ENCODE measurements around the gene IGIP. TPM values are rescaled to one million over a fixed set of nuclear protein-coding genes. Genes with fewer than 3 reads are reported as not detected.

Gene IGIP
- total and polyA plus RNA-seq, 2 donors (not counting 1 experiment from before 2014, with no cell fraction given) = 1.3 to 9.9 TPM

GRCh38 chr5:140140435-140140834, 14.7 kb downstream of the IGIP start:
- Mint-ChIP-seq H3K27ac (no peak overlapping the region), H3K4me3 (no peak overlapping the region), H3K27me3 (peaks cover 10% of the 10 kb centered on the region), H3K4me1 (peaks cover 18% of the 10 kb centered on the region), H3K9me3 (ENCODE audit: insufficient read depth) (no peaks in the 10 kb centered on the region)
- H3K27ac ChIP-seq (ENCODE audit: low read length in 2 of 2) = no peak overlapping the region
- no peak overlapping the region for H3K9ac ChIP-seq (ENCODE audit: low read length)
- intact Hi-C loops (cut with micrococcal nuclease) = no loop called here
- H3K4me3 ChIP-seq (ENCODE audit: control extremely low read depth in 1 of 5, extremely low read depth in 1 of 5, insufficient read depth in 1 of 5, low read depth in 2 of 5, low read length in 4 of 5) = no peak overlapping the region
- ChIA-PET CTCF (interaction anchor here (0.5 to 23.0 kb wide), 3 partner anchors 67 to 273 kb away, joined by 4 to 513 read pairs (median 9); no protein-coding TSS in a partner anchor), POLR2A (no interaction called here)
- no peaks in the 10 kb centered on the region for H3K9me3 ChIP-seq (ENCODE audit: control extremely low read depth in 1 of 3, control insufficient read depth in 2 of 3, insufficient read depth in 1 of 3, low read length in 2 of 3)
- H3K27me3 ChIP-seq (replicated peaks in 1 of 4; ENCODE audit: control extremely low read depth in 1 of 4, control insufficient read depth in 3 of 4, insufficient read depth in 4 of 4, low read length in 3 of 4) = peaks cover 0 to 8% (median 7%) of the 10 kb centered on the region in 4 experiments
- H2AFZ ChIP-seq (ENCODE audit: insufficient read depth, low read depth, low read length, poor library complexity, severe bottlenecking) = no peak overlapping the region
- H3K4me1 ChIP-seq (ENCODE audit: control insufficient read depth in 2 of 2, insufficient read depth in 2 of 2, low read length in 2 of 2) = peaks cover 6 to 21% of the 10 kb centered on the region in 2 donors
- TF ChIP-seq EZH2 (IDR thresholded peaks at IDR 0.05; ENCODE audit: borderline replicate concordance, insufficient read depth, low read depth, low read length, poor library complexity, severe bottlenecking) (no peak), CTCF (IDR thresholded peaks at IDR 0.05) (no peak)
- H3K36me3 ChIP-seq (replicated peaks in 1 of 2; ENCODE audit: control extremely low read depth in 1 of 2, control insufficient read depth in 1 of 2, extremely low read depth in 1 of 2, insufficient read depth in 2 of 2, low read length in 1 of 2) = no peaks in the 10 kb centered on the region
- peaks cover 59% of the 10 kb centered on the region for H4K20me1 ChIP-seq (ENCODE audit: control insufficient read depth, insufficient read depth, low read length, poor library complexity, severe bottlenecking)
- DNase-seq (no peak), ATAC-seq (ENCODE audit: low read depth) (no peak)
- H3K4me2 ChIP-seq (replicated peaks; ENCODE audit: low read depth, low read length, poor library complexity, severe bottlenecking) = no peak overlapping the region
- WGBS (ENCODE audit: insufficient coverage) = 100% methylated on average over 2 of the region's 3 CpGs
- peaks cover 34% of the 10 kb centered on the region for H3K79me2 ChIP-seq (ENCODE audit: control insufficient read depth, insufficient read depth, low read length)

DNA sequence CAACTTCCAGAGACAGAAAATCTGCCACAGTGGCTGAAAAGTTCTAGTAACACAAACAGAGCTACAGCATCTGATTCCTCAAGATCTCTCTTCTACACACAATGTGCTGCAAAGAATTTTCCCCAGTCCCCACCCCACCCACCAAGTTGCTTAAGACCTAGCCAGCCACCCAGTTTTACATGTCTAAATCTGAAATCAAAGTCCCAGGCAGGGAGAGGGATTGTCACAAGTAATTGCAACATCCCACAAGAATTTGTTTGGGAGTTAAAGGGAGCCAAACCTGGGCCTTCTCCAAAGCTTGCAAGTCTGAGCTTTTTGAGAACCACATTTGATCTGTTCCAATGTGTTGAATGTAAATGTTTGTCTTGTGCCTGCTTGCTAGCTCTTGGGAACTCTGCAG, 15.5 kb downstream of the IGIP start:
- H4K20me1 ChIP-seq (ENCODE audit: control insufficient read depth, insufficient read depth, low read length, poor library complexity, severe bottlenecking) = peaks cover 66% of the 10 kb centered on the region
- intact Hi-C loops (cut with micrococcal nuclease) = no loop called here
- TF ChIP-seq EZH2 (IDR thresholded peaks at IDR 0.05; ENCODE audit: borderline replicate concordance, insufficient read depth, low read depth, low read length, poor library complexity, severe bottlenecking) (no peak), CTCF (IDR thresholded peaks at IDR 0.05) (no peak)

More for the DNA sequence above, 15.5 kb downstream of the IGIP start:
- Histone ChIP-seq H3K27me3 (replicated peaks in 1 of 4; ENCODE audit: control extremely low read depth in 1 of 4, control insufficient read depth in 3 of 4, insufficient read depth in 4 of 4, low read length in 3 of 4) (peaks cover 0 to 16% (median 9%) of the 10 kb centered on the region in 4 experiments), H3K9ac (ENCODE audit: low read length) (no peak overlapping the region), H3K4me1 (ENCODE audit: control insufficient read depth in 2 of 2, insufficient read depth in 2 of 2, low read length in 2 of 2) (peaks cover 14 to 29% of the 10 kb centered on the region in 2 donors), H3K4me3 (ENCODE audit: control extremely low read depth in 1 of 5, extremely low read depth in 1 of 5, insufficient read depth in 1 of 5, low read depth in 2 of 5, low read length in 4 of 5) (no peak overlapping the region), H2AFZ (ENCODE audit: insufficient read depth, low read depth, low read length, poor library complexity, severe bottlenecking) (no peak overlapping the region), H3K9me3 (ENCODE audit: control extremely low read depth in 1 of 3, control insufficient read depth in 2 of 3, insufficient read depth in 1 of 3, low read length in 2 of 3) (peaks cover 0 to 2% (median 0%) of the 10 kb centered on the region in 3 donors), H3K36me3 (replicated peaks in 1 of 2; ENCODE audit: control extremely low read depth in 1 of 2, control insufficient read depth in 1 of 2, extremely low read depth in 1 of 2, insufficient read depth in 2 of 2, low read length in 1 of 2) (no peaks in the 10 kb centered on the region), H3K4me2 (replicated peaks; ENCODE audit: low read depth, low read length, poor library complexity, severe bottlenecking) (no peak overlapping the region), H3K79me2 (ENCODE audit: control insufficient read depth, insufficient read depth, low read length) (peaks cover 31% of the 10 kb centered on the region), H3K27ac (ENCODE audit: low read length in 2 of 2) (no peak overlapping the region)
- DNase-seq = no peak
- H3K4me1 Mint-ChIP-seq = peaks cover 18% of the 10 kb centered on the region
- H3K27ac Mint-ChIP-seq = no peak overlapping the region
- H3K27me3 Mint-ChIP-seq = peaks cover 14% of the 10 kb centered on the region
- H3K4me3 Mint-ChIP-seq = no peak overlapping the region
- ChIA-PET CTCF (interaction anchor here (0.9 to 23.0 kb wide), 6 partner anchors 9 to 71 kb away, joined by 3 to 513 read pairs (median 3); no protein-coding TSS in a partner anchor), POLR2A (no interaction called here)
- no peak for ATAC-seq (ENCODE audit: low read depth)
- H3K9me3 Mint-ChIP-seq (ENCODE audit: insufficient read depth) = no peaks in the 10 kb centered on the region
